Right lobe of liver (tissue), 4 donors: ENCODE results near the gene ATXN10.

ENCODE experiments used
- POLR2A ChIP-seq: fragments of 450-650 bp; IDR thresholded peaks from one replicate; pipeline ENCODE4 v1.6.1; 2017; ENCODE audit warnings: antibody characterized with exemption, mild to moderate bottlenecking
- TF ChIP-seq, protein P1 (sequence below), 4 donors: fragments of 200-600 bp in 3 of 4; fragments of 450-650 bp in 1 of 4; IDR thresholded peaks; one replicate each; pipeline versions ENCODE4 v1.5.1 to v1.8.0; 2016 to 2022; ENCODE audit warnings: antibody characterized with exemption in 4 of 4, mild to moderate bottlenecking in 2 of 4
- donor health status: DM: no; HTN: no; CAD: no.
- donor health status: DM: no; HTN: no; CAD: no.
- donor health status: DM: no; HTN: yes; CAD: no.

- TF ChIP-seq, protein P1, sequence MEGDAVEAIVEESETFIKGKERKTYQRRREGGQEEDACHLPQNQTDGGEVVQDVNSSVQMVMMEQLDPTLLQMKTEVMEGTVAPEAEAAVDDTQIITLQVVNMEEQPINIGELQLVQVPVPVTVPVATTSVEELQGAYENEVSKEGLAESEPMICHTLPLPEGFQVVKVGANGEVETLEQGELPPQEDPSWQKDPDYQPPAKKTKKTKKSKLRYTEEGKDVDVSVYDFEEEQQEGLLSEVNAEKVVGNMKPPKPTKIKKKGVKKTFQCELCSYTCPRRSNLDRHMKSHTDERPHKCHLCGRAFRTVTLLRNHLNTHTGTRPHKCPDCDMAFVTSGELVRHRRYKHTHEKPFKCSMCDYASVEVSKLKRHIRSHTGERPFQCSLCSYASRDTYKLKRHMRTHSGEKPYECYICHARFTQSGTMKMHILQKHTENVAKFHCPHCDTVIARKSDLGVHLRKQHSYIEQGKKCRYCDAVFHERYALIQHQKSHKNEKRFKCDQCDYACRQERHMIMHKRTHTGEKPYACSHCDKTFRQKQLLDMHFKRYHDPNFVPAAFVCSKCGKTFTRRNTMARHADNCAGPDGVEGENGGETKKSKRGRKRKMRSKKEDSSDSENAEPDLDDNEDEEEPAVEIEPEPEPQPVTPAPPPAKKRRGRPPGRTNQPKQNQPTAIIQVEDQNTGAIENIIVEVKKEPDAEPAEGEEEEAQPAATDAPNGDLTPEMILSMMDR (IDR thresholded peaks at IDR 0.05), result no peak
- TF ChIP-seq POLR2A, result no peak
Measured at GRCh38 chr22:45738206-45738605, 66.6 kb downstream of the ATXN10 start.
